ENCODE data around the gene GPT2.

Gene GPT2

DNA sequence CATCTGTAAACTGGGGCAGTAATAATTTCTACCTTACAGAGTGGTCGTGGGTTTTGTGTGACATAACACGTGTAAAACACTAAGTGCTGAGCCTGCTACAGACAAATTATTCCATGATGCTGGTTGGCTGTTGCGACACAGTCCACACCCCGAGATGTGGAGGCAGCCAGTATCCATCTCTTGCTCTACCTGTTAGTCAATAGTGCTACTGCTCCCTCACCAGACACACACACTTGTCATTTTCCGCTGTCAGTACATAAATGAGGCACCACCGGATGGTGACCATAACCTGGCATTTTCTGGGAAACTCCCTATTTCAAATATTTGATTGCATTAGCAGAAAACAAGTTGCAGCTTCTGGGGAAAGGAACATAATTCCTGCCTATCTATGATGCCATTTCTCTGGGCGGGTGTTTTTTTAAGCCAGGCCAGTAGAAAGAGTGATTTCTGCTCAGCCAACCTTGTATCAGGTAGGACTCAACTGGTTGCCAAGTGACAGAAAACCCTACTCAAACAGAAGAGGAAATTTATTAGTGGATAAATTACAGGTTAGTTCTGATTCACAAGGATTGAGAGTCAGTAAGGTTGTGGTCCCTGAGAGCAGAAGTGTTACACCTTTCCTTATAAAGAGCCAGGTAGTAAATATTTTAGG lies 65.2 kb downstream of the GPT2 start:
- no peak for TF ChIP-seq POLR2AphosphoS5 (IDR thresholded peaks at IDR 0.05; ENCODE audit: low read depth, low read length)
- TF ChIP-seq, protein P1, sequence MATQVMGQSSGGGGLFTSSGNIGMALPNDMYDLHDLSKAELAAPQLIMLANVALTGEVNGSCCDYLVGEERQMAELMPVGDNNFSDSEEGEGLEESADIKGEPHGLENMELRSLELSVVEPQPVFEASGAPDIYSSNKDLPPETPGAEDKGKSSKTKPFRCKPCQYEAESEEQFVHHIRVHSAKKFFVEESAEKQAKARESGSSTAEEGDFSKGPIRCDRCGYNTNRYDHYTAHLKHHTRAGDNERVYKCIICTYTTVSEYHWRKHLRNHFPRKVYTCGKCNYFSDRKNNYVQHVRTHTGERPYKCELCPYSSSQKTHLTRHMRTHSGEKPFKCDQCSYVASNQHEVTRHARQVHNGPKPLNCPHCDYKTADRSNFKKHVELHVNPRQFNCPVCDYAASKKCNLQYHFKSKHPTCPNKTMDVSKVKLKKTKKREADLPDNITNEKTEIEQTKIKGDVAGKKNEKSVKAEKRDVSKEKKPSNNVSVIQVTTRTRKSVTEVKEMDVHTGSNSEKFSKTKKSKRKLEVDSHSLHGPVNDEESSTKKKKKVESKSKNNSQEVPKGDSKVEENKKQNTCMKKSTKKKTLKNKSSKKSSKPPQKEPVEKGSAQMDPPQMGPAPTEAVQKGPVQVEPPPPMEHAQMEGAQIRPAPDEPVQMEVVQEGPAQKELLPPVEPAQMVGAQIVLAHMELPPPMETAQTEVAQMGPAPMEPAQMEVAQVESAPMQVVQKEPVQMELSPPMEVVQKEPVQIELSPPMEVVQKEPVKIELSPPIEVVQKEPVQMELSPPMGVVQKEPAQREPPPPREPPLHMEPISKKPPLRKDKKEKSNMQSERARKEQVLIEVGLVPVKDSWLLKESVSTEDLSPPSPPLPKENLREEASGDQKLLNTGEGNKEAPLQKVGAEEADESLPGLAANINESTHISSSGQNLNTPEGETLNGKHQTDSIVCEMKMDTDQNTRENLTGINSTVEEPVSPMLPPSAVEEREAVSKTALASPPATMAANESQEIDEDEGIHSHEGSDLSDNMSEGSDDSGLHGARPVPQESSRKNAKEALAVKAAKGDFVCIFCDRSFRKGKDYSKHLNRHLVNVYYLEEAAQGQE (IDR thresholded peaks at IDR 0.05; ENCODE audit: insufficient read depth in 1 of 2, low read depth in 2 of 2, low read length in 2 of 2): no peak
- no peak for TF ChIP-seq FOXP2 (optimal IDR thresholded peaks at IDR 0.05; ENCODE audit: borderline replicate concordance, extremely low read depth, extremely low read length, insufficient read depth)
- no peak for TF ChIP-seq SIN3A (IDR thresholded peaks at IDR 0.05; ENCODE audit: borderline replicate concordance, insufficient read depth, low read length)
- no peak for TF ChIP-seq TAF1 (IDR thresholded peaks at IDR 0.05; ENCODE audit: borderline replicate concordance, insufficient read depth, low read length)

DNA sequence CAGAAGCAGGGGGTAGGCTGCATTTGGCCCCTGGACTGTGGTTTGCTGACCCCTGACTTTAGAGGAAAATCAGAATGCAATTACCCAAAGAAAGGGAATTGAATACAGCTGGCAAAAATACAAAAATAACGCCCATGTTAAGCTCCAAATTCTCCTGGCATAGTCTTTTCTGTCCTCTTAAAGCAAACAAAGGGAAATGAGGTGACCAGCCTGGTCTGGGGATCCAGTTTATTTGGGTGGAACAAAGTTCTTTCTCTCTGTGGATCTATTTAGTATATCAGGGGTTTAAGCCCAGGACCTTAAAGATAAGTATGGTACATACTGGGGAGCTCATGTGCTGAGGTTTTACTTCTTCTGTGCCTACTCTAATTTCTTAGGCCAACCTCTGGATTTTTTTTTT lies 65.8 kb downstream of the GPT2 start:
- TF ChIP-seq FOXP2 (optimal IDR thresholded peaks at IDR 0.05; ENCODE audit: borderline replicate concordance, extremely low read depth, extremely low read length, insufficient read depth): no peak
- TF ChIP-seq, protein P1 (IDR thresholded peaks at IDR 0.05; ENCODE audit: insufficient read depth in 1 of 2, low read depth in 2 of 2, low read length in 2 of 2): no peak
- TF ChIP-seq SIN3A (IDR thresholded peaks at IDR 0.05; ENCODE audit: borderline replicate concordance, insufficient read depth, low read length): no peak
- TF ChIP-seq POLR2AphosphoS5 (IDR thresholded peaks at IDR 0.05; ENCODE audit: low read depth, low read length): no peak
- no peak for TF ChIP-seq TAF1 (IDR thresholded peaks at IDR 0.05; ENCODE audit: borderline replicate concordance, insufficient read depth, low read length)

DNA sequence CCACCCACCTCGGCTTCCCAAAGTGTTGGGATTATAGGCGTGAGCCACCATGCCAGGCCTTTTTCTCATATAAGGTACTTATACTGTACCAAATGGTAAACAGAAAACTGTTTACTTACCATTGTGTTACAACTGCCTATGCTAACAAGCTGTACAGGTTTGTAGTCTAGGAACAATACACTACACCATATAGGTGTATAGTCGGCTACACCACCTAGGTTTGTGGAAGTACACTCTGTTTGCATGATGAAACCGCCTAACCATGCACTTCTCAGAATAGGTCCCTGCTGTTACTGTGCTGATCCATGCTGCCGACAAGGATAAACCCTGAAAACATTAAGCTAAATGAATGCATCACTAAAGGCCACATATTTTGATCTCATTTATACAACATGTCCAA lies 70.4 kb downstream of the GPT2 start:
- no peak for TF ChIP-seq FOXP2 (optimal IDR thresholded peaks at IDR 0.05; ENCODE audit: borderline replicate concordance, extremely low read depth, extremely low read length, insufficient read depth)
- TF ChIP-seq, protein P1 (IDR thresholded peaks at IDR 0.05; ENCODE audit: insufficient read depth in 1 of 2, low read depth in 2 of 2, low read length in 2 of 2): no peak
- no peak for TF ChIP-seq SIN3A (IDR thresholded peaks at IDR 0.05; ENCODE audit: borderline replicate concordance, insufficient read depth, low read length)
- TF ChIP-seq POLR2AphosphoS5 (IDR thresholded peaks at IDR 0.05; ENCODE audit: low read depth, low read length): no peak
- no peak for TF ChIP-seq TAF1 (IDR thresholded peaks at IDR 0.05; ENCODE audit: borderline replicate concordance, insufficient read depth, low read length)

DNA sequence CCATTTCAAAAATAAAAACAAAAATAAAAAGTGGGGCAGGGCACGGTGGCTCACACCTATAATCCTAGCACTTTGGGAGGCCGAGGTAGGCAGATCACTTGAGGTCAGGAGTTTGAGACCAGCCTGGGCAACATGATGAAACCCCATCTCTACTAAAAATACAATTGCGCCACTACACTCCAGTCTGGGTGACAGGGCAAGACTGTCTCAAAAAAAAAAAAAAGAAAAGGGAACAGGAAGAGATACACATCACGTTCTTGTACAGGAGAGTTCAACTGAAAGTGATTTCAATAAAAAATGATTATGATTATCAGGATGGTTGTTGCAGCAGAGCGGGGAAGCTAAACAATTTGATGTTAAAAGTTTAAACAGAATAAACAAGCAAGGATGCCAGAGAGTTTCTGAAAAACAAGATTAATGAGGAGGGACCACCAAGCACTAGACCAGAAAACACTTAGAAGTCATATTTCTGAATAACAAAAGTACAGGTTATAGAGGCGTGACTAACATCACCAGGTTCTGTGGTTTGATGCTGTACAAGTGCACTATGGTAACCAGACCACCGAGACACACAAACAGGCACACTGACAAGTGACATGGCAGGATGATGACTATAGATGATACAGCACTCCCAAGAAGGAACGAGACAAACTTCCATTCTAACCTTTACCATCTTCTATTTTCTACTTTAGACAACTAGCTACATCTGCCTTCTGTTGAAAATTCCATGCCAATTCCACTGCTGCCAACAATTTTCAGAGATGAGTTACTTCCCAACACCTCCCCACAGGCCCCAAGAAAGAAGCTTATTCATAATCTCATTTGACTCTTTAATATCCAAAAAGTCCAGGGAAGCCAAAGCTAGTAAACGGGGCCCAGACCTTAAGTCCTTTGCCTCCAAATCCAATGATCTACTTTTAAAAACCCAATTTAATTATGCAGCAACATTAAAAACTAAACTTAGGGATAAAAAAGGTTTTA lies 77.5 kb downstream of the GPT2 start:
- TF ChIP-seq POLR2AphosphoS5 (IDR thresholded peaks at IDR 0.05; ENCODE audit: low read depth, low read length) (no peak), FOXP2 (optimal IDR thresholded peaks at IDR 0.05; ENCODE audit: borderline replicate concordance, extremely low read depth, extremely low read length, insufficient read depth) (no peak), TAF1 (IDR thresholded peaks at IDR 0.05; ENCODE audit: borderline replicate concordance, insufficient read depth, low read length) (no peak), SIN3A (IDR thresholded peaks at IDR 0.05; ENCODE audit: borderline replicate concordance, insufficient read depth, low read length) (no peak)
- TF ChIP-seq, protein P1 (IDR thresholded peaks at IDR 0.05; ENCODE audit: insufficient read depth in 1 of 2, low read depth in 2 of 2, low read length in 2 of 2): no peak

Measured in PFSK-1 (cell line).